Transverse colon (tissue), 4 donors: Measurements from ENCODE around the gene STX12.

Source experiments
- CTCF ChIP-seq, 5 experiments: fragments of 200-600 bp in 3 of 5; fragments of 450-650 bp in 2 of 5; sonication (generic) in 3 of 5; IDR thresholded peaks; 1 replicate in 2 of 5; 2 replicates in 3 of 5; pipeline ENCODE4 v1.5.1; 2016 to 2017; ENCODE audit warnings: antibody characterized with exemption in 5 of 5, inconsistent platforms in 3 of 5, mild to moderate bottlenecking in 2 of 5, moderate library complexity in 1 of 5
- EP300 ChIP-seq: sonication (generic); formaldehyde crosslinking; IDR thresholded peaks from one replicate; pipeline ENCODE4 v1.6.1; 2017; ENCODE audit warnings: antibody characterized with exemption, low read depth
- POLR2A ChIP-seq: fragments of 450-650 bp; IDR thresholded peaks from one replicate; pipeline ENCODE4 v1.6.1; 2016; ENCODE audit warnings: antibody characterized with exemption, mild to moderate bottlenecking, moderate library complexity
- POLR2AphosphoS5 ChIP-seq, 3 donors: sonication (generic); formaldehyde crosslinking; IDR thresholded peaks; one replicate each; pipeline ENCODE4 v1.6.1; 2016; ENCODE audit warnings: antibody characterized with exemption in 3 of 3

- peak; percentile 94 to 97 (median 96) for TF ChIP-seq CTCF (IDR thresholded peaks at IDR 0.05)
- no peak for TF ChIP-seq POLR2AphosphoS5 (IDR thresholded peaks at IDR 0.05)
- no peak for TF ChIP-seq POLR2A
- no peak for TF ChIP-seq EP300
Measured at GRCh38 chr1:27858072-27858948, 85.3 kb downstream of the STX12 start.
